ENCODE results near the gene MNAT1. TPM values are rescaled to one million over a fixed set of nuclear protein-coding genes. Genes with fewer than 3 reads are reported as not detected.

MNAT1 gene
- total and polyA plus RNA-seq, 2 experiments from 2014 or later = 51.6 to 85.0 TPM

- TF ChIP-seq ZNF462 (CRISPR knock-in tag; IDR thresholded peaks at IDR 0.05) = no peak
- TF ChIP-seq REST (IDR thresholded peaks at IDR 0.05; ENCODE audit: unreplicated experiment) = no peak
- TF ChIP-seq JUNB (IDR thresholded peaks at IDR 0.05; ENCODE audit: unreplicated experiment) = no peak
Measured at GRCh38 chr14:61003571-61003970, 269.0 kb downstream of the MNAT1 start (continued).

DNA sequence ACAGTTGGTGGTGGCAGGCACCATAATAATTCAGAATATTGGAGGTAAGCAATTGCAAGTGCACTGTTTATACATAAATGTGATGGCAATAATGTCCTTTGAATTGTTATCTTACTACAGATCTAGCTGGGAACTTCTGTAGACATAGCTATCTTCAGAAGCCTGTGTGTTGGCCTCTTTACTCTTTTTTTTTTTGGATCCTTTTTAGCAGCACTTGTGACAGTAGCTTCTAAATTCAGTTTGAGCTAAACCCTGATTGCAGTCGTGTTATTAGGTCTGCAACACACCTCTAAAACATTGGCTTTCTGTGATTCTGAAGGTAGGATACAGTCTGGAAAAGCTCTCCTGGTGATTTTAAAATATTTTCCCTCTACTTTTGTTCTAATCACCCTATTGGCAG, 285.0 kb downstream of the MNAT1 start:
- DNase-seq (ENCODE audit: low spot score) (no peak), ATAC-seq (no peak)
- H4K20me1 ChIP-seq (replicated peaks; ENCODE audit: insufficient read depth) = no peaks in the 10 kb centered on the region
- Mint-ChIP-seq H3K27ac (no peak overlapping the region), H3K4me3 (no peak overlapping the region), H3K36me3 (ENCODE audit: low read depth) (peaks cover 17% of the 10 kb centered on the region), H3K4me1 (no peaks in the 10 kb centered on the region), H3K9me3 (peaks cover 14% of the 10 kb centered on the region), H3K27me3 (ENCODE audit: insufficient read depth, low read depth, poor library complexity) (no peaks in the 10 kb centered on the region)
- no peak overlapping the region for H3K4me3 ChIP-seq
- H3F3A ChIP-seq (replicated peaks; ENCODE audit: low read depth) = no peaks in the 10 kb centered on the region
- H2AFZ ChIP-seq = no peak overlapping the region
- peaks cover 5% of the 10 kb centered on the region; the same call in 1 of the 2 replicates for H3K36me3 ChIP-seq (ENCODE audit: insufficient read depth)
- no peak overlapping the region for H3K4me2 ChIP-seq
- H3K27ac ChIP-seq (ENCODE audit: low read depth) = no peak overlapping the region
- no peaks in the 10 kb centered on the region for H3K9me2 ChIP-seq (ENCODE audit: insufficient read depth)
- no peaks in the 10 kb centered on the region for H3K4me1 ChIP-seq (ENCODE audit: insufficient read depth)
- H3K27me3 ChIP-seq (ENCODE audit: insufficient read depth) = no peaks in the 10 kb centered on the region
- no peaks in the 10 kb centered on the region for H3K79me2 ChIP-seq (replicated peaks; ENCODE audit: insufficient read depth)
- no peak for TF ChIP-seq EZH2phosphoT487 (IDR thresholded peaks at IDR 0.05; ENCODE audit: unreplicated experiment)
- no peak for TF ChIP-seq CREB1 (CRISPR knock-in tag; IDR thresholded peaks at IDR 0.05; ENCODE audit: low read depth)
- TF ChIP-seq ZNF462 (CRISPR knock-in tag; IDR thresholded peaks at IDR 0.05) = no peak
